Keratinocyte (primary cell): ENCODE measurements around the gene THSD7B. TPM values are rescaled to one million over a fixed set of nuclear protein-coding genes. Genes with fewer than 3 reads are reported as not detected.

Experiments
- DNase-seq: peaks from one replicate; pipeline ENCODE4 v3.0.0-alpha.2; 2011; ENCODE audit warnings: low read depth, missing footprints, low spot score
- FAIRE-seq: peaks from 2 replicates; lab custom pipeline; 2011; peaks lifted over from hg19 to GRCh38; lab: Jason Lieb, UNC
- H2AFZ ChIP-seq: 2 replicates; pipeline ENCODE4 v1.6.0; 2012; ENCODE audit warnings: low read length, control low read depth, inconsistent platforms; ENCODE audit not compliant: control insufficient read depth
- H3K27ac ChIP-seq: 2 replicates; pipeline ENCODE4 v1.5.1; 2011; ENCODE audit warnings: low read length; ENCODE audit not compliant: control insufficient read depth, insufficient read depth
- H3K27me3 ChIP-seq: 3 replicates; pipeline ENCODE4 v1.6.0; 2011; ENCODE audit warnings: low read length; ENCODE audit not compliant: control insufficient read depth, insufficient read depth; ENCODE audit errors: extremely low read depth
- H3K36me3 ChIP-seq, 2 experiments: 2 replicates in 1 of 2; 3 replicates in 1 of 2; pipeline ENCODE4 v1.5.1; 2011; ENCODE audit warnings: low read length in 2 of 2, mild to moderate bottlenecking in 1 of 2; ENCODE audit not compliant: control insufficient read depth in 2 of 2, insufficient read depth in 2 of 2; ENCODE audit errors: extremely low read depth in 1 of 2
- H3K4me1 ChIP-seq: 3 replicates; pipeline ENCODE4 v1.5.1; 2011; ENCODE audit warnings: low read length; ENCODE audit not compliant: control insufficient read depth, insufficient read depth; ENCODE audit errors: extremely low read depth
- H3K4me2 ChIP-seq: 3 replicates; pipeline ENCODE4 v1.6.0; 2011; ENCODE audit warnings: low read depth, low read length; ENCODE audit not compliant: control insufficient read depth, insufficient read depth; ENCODE audit errors: extremely low read depth
- H3K4me3 ChIP-seq, 3 experiments: fragments of 200-600 bp in 1 of 3; sonication (generic) in 1 of 3; 2 replicates in 2 of 3; 3 replicates in 1 of 3; pipeline ENCODE4 v1.5.1; 2011 to 2016; ENCODE audit warnings: low read length in 3 of 3, mild to moderate bottlenecking in 3 of 3, control low read depth in 2 of 3, inconsistent platforms in 1 of 3, low read depth in 1 of 3, mixed read lengths in 1 of 3, mixed run types in 1 of 3, moderate library complexity in 1 of 3; ENCODE audit not compliant: control insufficient read depth in 2 of 3, insufficient read depth in 2 of 3; ENCODE audit errors: extremely low read depth in 1 of 3
- H3K79me2 ChIP-seq: 2 replicates; pipeline ENCODE4 v1.6.0; 2012; ENCODE audit warnings: low read length; ENCODE audit not compliant: control insufficient read depth, insufficient read depth
- H3K9ac ChIP-seq: 3 replicates; pipeline ENCODE4 v1.6.0; 2011; ENCODE audit warnings: low read length; ENCODE audit not compliant: control insufficient read depth, insufficient read depth; ENCODE audit errors: extremely low read depth
- H3K9me1 ChIP-seq: 3 replicates; pipeline ENCODE4 v1.6.0; 2011; ENCODE audit warnings: low read length; ENCODE audit not compliant: control insufficient read depth, insufficient read depth; ENCODE audit errors: extremely low read depth
- H3K9me3 ChIP-seq: 2 replicates; pipeline ENCODE4 v1.5.1; 2012; ENCODE audit warnings: low read depth, low read length; ENCODE audit not compliant: control insufficient read depth
- H4K20me1 ChIP-seq: 3 replicates; pipeline ENCODE4 v1.6.0; 2011; ENCODE audit warnings: low read length; ENCODE audit not compliant: control insufficient read depth, insufficient read depth; ENCODE audit errors: extremely low read depth
- EZH2 ChIP-seq: IDR thresholded peaks from one replicate; pipeline ENCODE4 v1.6.1; 2012; ENCODE audit warnings: inconsistent platforms, mild to moderate bottlenecking, low read length, moderate library complexity
- dilution Hi-C: fragments of 300-500 bp; cut with MboI; formaldehyde crosslinking; loops from one replicate; pipeline ENCODE4 v1.7.0; 2020; ENCODE audit warnings: low sequenced_read_pairs; ENCODE audit not compliant: extremely low pct_ligation_motif_present
- polyA plus RNA-seq, 5 experiments: library from polyadenylated mRNA; depleted of rRNA in 3 of 5; stranded (reverse) in 3 of 5; stranded (forward) in 1 of 5; unstranded in 1 of 5; fragments of >200 nt; gene quantifications; 1 replicate in 1 of 5; 2 replicates in 3 of 5; 3 replicates in 1 of 5; pipeline versions ENCODE4 v1.2.1 to v1.2.3, GENCODE V29; 2011 to 2012; ENCODE audit warnings: missing spikeins in 2 of 5, low read depth in 1 of 5, low replicate concordance in 1 of 5
- TF ChIP-seq, protein P1 (sequence below), 3 experiments: IDR thresholded peaks in 1 of 3; conservative IDR thresholded peaks in 1 of 3; optimal IDR thresholded peaks in 1 of 3; 2 replicates in 2 of 3; 3 replicates in 1 of 3; pipeline versions ENCODE3 to v1.5.1; 2011; ENCODE audit warnings: low read length in 3 of 3, mild to moderate bottlenecking in 3 of 3, moderate library complexity in 2 of 3, control low read depth in 1 of 3, inconsistent platforms in 1 of 3; ENCODE audit not compliant: insufficient read depth in 2 of 3; ENCODE audit errors: extremely low read depth in 1 of 3

Gene THSD7B
- polyA plus RNA-seq, 1 donor (not counting 4 experiments of a cell fraction or from before 2014, with no cell fraction given) = 0.04 TPM

DNA sequence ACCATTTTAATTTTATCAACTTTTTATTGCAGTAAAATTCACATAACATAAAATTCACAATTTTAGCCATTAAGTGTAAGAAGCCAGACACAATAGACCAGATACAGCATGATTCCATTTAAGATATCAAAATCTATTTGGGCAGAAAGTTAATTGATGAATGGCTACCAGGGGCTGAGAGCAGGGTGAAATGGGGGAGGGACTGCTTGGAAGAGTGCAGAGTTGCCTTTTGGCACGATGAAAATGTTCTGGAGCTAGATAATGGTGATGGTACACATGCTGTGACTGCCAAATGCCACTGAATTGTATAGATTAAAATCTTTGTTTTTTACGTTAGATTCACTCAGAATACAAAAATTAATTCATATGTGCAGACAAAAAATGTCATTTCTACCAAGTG lies 909.6 kb downstream of the THSD7B start:
- Histone ChIP-seq H3K4me3 (no peak overlapping the region), H4K20me1 (no peaks in the 10 kb centered on the region), H3K27ac (no peak overlapping the region), H3K79me2 (no peaks in the 10 kb centered on the region), H3K9me1 (no peaks in the 10 kb centered on the region), H3K36me3 (no peaks in the 10 kb centered on the region), H3K27me3 (no peaks in the 10 kb centered on the region), H3K9me3 (no peaks in the 10 kb centered on the region), H2AFZ (no peak overlapping the region), H3K4me1 (no peaks in the 10 kb centered on the region), H3K9ac (no peak overlapping the region), H3K4me2 (no peak overlapping the region)
- dilution Hi-C loops = no loop called here
- no peak for DNase-seq
- FAIRE-seq = no peak
- TF ChIP-seq EZH2 = no peak
- TF ChIP-seq, protein P1, sequence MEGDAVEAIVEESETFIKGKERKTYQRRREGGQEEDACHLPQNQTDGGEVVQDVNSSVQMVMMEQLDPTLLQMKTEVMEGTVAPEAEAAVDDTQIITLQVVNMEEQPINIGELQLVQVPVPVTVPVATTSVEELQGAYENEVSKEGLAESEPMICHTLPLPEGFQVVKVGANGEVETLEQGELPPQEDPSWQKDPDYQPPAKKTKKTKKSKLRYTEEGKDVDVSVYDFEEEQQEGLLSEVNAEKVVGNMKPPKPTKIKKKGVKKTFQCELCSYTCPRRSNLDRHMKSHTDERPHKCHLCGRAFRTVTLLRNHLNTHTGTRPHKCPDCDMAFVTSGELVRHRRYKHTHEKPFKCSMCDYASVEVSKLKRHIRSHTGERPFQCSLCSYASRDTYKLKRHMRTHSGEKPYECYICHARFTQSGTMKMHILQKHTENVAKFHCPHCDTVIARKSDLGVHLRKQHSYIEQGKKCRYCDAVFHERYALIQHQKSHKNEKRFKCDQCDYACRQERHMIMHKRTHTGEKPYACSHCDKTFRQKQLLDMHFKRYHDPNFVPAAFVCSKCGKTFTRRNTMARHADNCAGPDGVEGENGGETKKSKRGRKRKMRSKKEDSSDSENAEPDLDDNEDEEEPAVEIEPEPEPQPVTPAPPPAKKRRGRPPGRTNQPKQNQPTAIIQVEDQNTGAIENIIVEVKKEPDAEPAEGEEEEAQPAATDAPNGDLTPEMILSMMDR (optimal IDR thresholded peaks at IDR 0.05 in 1 of 3, IDR thresholded peaks at IDR 0.05 in 1 of 3, conservative IDR thresholded peaks at IDR 0.05 in 1 of 3; ENCODE audit: extremely low read depth in 1 of 3, insufficient read depth in 2 of 3, low read length in 3 of 3) = no peak

DNA sequence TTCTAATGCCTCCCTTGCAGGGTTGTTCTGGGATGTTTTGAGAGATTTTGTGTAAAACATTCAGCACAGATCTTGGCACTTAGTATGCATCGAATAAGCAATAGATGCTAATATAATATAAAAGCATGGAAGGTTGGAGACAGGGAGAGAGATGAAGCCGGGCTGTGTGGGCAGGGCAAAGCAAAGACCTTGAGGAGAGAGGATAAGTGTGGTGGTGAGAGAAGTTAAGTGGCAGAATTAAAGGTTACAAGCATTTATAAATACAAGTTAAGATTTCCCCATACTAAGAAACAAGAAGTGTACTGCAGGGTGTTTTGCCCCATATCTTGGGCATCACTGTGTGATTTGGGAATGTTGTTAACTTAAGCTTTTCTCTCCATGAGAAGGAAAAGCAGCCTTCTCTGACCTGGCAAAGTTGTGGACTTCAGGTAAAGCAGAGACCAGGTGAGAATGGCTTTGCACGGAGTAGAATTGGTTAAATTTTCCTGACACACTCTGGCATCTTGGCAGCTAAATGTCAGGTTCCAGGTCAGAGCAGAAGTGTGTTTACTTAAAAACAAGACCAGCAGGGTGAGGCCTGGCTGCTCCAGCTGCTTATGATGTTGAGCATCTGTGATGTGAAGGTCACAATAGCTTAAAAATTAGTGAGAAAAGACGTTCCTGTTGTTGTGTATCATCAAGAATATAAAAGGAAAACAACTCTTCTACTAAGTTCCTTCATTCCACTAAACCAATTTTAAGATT lies 910.4 kb downstream of the THSD7B start:
- Histone ChIP-seq H3K4me2 (no peak overlapping the region), H3K27me3 (no peaks in the 10 kb centered on the region), H2AFZ (no peak overlapping the region), H3K9me3 (no peaks in the 10 kb centered on the region), H3K4me1 (no peaks in the 10 kb centered on the region), H3K9me1 (no peaks in the 10 kb centered on the region), H4K20me1 (no peaks in the 10 kb centered on the region), H3K36me3 (no peaks in the 10 kb centered on the region), H3K79me2 (no peaks in the 10 kb centered on the region), H3K4me3 (no peak overlapping the region), H3K27ac (no peak overlapping the region), H3K9ac (no peak overlapping the region)
- no peak for DNase-seq
- dilution Hi-C loops = no loop called here
- no peak for TF ChIP-seq EZH2
- TF ChIP-seq, protein P1 (optimal IDR thresholded peaks at IDR 0.05 in 1 of 3, IDR thresholded peaks at IDR 0.05 in 1 of 3, conservative IDR thresholded peaks at IDR 0.05 in 1 of 3; ENCODE audit: extremely low read depth in 1 of 3, insufficient read depth in 2 of 3, low read length in 3 of 3) = no peak
- no peak for FAIRE-seq
